GM12891 (cell line): ENCODE data around the gene PRLH. TPM values are rescaled to one million over a fixed set of nuclear protein-coding genes. Genes with fewer than 3 reads are reported as not detected.

Experiments
- DNase-seq: peaks from one replicate; pipeline ENCODE4 v3.0.0; 2011; ENCODE audit warnings: low spot score; ENCODE audit not compliant: insufficient read length
- FAIRE-seq: peaks from 2 replicates; lab custom pipeline; 2011; peaks lifted over from hg19 to GRCh38; lab: Jason Lieb, UNC
- PAX5 ChIP-seq: IDR thresholded peaks from 2 replicates; pipeline ENCODE4 v1.6.1; 2011; ENCODE audit warnings: low read length, moderate library complexity, mild to moderate bottlenecking; ENCODE audit not compliant: insufficient read depth, severe bottlenecking
- POLR2A ChIP-seq: IDR thresholded peaks from 2 replicates; pipeline ENCODE4 v1.6.1; 2011; ENCODE audit warnings: low read depth, low read length, control low read depth
- POLR2AphosphoS5 ChIP-seq: IDR thresholded peaks from 2 replicates; pipeline ENCODE4 v1.6.1; 2011; ENCODE audit warnings: low read depth, low read length, control low read depth
- POU2F2 ChIP-seq: IDR thresholded peaks from 2 replicates; pipeline ENCODE4 v1.6.1; 2011; ENCODE audit warnings: low read depth, mild to moderate bottlenecking, control low read depth, low read length, moderate library complexity
- SPI1 ChIP-seq: IDR thresholded peaks from 2 replicates; pipeline ENCODE4 v1.6.1; 2011; ENCODE audit warnings: low read depth, low read length, control low read depth
- TAF1 ChIP-seq: IDR thresholded peaks from 2 replicates; pipeline ENCODE4 v1.6.1; 2011; ENCODE audit warnings: low read depth, low read length, control low read depth
- polyA plus RNA-seq: library from polyadenylated mRNA; unstranded; fragments of >200 nt; gene quantifications from one replicate; pipeline ENCODE4 v1.2.1, GENCODE V29; 2012; ENCODE audit warnings: low read depth, missing spikeins, inconsistent platforms; ENCODE audit not compliant: missing spikeins

Gene PRLH
- not detected for polyA plus RNA-seq

- FAIRE-seq: no peak
- DNase-seq: no peak
- TF ChIP-seq PAX5 (no peak), POLR2A (no peak), POU2F2 (no peak), POLR2AphosphoS5 (no peak), SPI1 (no peak), TAF1 (no peak)
These were observed at the start of gene PRLH for GRCh38 chr2:237566401-237567235. Gene PRLH, plus strand, starts transcription at chr2:237566574. Its CDS starts 0 bp downstream, at chr2:237566574.

GRCh38 chr2:237517163-237517562 lies 49.2 kb upstream of the PRLH start:
- no peak for FAIRE-seq
- DNase-seq: no peak
- TF ChIP-seq PAX5: no peak
- no peak for TF ChIP-seq POU2F2
- TF ChIP-seq POLR2A: no peak
- no peak for TF ChIP-seq TAF1

- no peak for FAIRE-seq
- no peak for DNase-seq
- TF ChIP-seq TAF1: no peak
These were observed 48.4 kb upstream of the PRLH start for GRCh38 chr2:237517990-237518389.

- DNase-seq (no peak), FAIRE-seq (no peak)
- TF ChIP-seq POLR2A (no peak), POU2F2 (no peak), SPI1 (no peak), PAX5 (no peak), POLR2AphosphoS5 (no peak), TAF1 (no peak)
These were observed 46.7 kb upstream of the PRLH start for GRCh38 chr2:237519506-237520245.

GRCh38 chr2:237520290-237520689 lies 46.1 kb upstream of the PRLH start:
- FAIRE-seq (no peak), DNase-seq (no peak)
- TF ChIP-seq PAX5: no peak

GRCh38 chr2:237524631-237525030 lies 41.7 kb upstream of the PRLH start:
- TF ChIP-seq POLR2A (no peak), POU2F2 (no peak)
- FAIRE-seq: no peak

GRCh38 chr2:237525559-237526157 lies 40.7 kb upstream of the PRLH start:
- no peak for FAIRE-seq

More at GRCh38 chr2:237524631-237525030, 41.7 kb upstream of the PRLH start:
- no peak for DNase-seq

GRCh38 chr2:237527233-237527632 lies 39.1 kb upstream of the PRLH start:
- DNase-seq: no peak
- TF ChIP-seq POLR2AphosphoS5: no peak
- no peak for TF ChIP-seq POLR2A
- no peak for TF ChIP-seq SPI1
- TF ChIP-seq PAX5: no peak
- no peak for FAIRE-seq

More at GRCh38 chr2:237525559-237526157, 40.7 kb upstream of the PRLH start:
- TF ChIP-seq POLR2AphosphoS5: no peak
- no peak for TF ChIP-seq SPI1
- TF ChIP-seq POLR2A: no peak
- TF ChIP-seq POU2F2: no peak
- no peak for TF ChIP-seq TAF1
- DNase-seq: no peak

- TF ChIP-seq SPI1 (no peak), PAX5 (no peak), POLR2A (no peak), POU2F2 (no peak)
- FAIRE-seq (no peak), DNase-seq (no peak)
These were observed 38.6 kb upstream of the PRLH start for GRCh38 chr2:237527766-237528165.

GRCh38 chr2:237529452-237530402 lies 36.6 kb upstream of the PRLH start:
- TF ChIP-seq POLR2AphosphoS5 (no peak), SPI1 (peak; percentile 72), TAF1 (no peak), PAX5 (no peak), POU2F2 (no peak), POLR2A (no peak)
- FAIRE-seq: no peak
- no peak for DNase-seq
